Fibroblast of peridontal ligament (primary cell): ENCODE data around the gene TXNDC17.
"Not testable (repeated sequence)": the region's sequence is repeated elsewhere in the genome, so short reads cannot be mapped to it uniquely, and the experiment has no call there.

Experiments
- DNase-seq: peaks from one replicate; pipeline ENCODE4 v3.0.0-alpha.2; 2010; ENCODE audit errors: extremely low read depth

The TXNDC17 gene

DNA sequence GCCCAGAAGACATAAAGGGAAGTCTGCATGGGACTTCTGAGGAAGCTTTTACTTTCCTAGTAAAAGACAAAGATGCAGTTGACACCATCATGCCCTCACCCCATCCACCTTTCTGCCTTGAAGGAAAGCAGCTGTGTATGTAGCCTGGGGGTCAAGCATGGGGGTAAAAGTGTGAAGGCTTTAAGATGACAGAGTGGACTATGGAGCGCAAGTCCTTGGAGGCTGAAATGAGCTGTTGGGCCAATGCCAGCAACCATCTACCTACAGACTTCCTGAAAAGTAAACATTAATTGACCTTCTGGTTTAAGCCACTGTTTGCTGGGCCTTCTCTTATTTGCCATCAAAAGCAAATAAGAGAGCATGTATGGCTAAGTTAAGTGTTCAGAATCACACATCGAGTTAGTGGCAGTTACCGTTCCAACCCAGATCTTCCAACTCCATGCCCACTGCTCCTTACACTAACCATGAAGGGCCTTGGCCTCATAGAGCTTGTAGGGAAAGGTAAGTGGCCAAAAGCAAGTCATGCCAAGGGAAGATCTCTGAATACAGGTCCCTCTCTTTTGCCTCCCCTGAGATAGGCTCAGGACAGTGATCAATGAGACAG, 42.3 kb downstream of the TXNDC17 start:
- DNase-seq = no peak

DNA sequence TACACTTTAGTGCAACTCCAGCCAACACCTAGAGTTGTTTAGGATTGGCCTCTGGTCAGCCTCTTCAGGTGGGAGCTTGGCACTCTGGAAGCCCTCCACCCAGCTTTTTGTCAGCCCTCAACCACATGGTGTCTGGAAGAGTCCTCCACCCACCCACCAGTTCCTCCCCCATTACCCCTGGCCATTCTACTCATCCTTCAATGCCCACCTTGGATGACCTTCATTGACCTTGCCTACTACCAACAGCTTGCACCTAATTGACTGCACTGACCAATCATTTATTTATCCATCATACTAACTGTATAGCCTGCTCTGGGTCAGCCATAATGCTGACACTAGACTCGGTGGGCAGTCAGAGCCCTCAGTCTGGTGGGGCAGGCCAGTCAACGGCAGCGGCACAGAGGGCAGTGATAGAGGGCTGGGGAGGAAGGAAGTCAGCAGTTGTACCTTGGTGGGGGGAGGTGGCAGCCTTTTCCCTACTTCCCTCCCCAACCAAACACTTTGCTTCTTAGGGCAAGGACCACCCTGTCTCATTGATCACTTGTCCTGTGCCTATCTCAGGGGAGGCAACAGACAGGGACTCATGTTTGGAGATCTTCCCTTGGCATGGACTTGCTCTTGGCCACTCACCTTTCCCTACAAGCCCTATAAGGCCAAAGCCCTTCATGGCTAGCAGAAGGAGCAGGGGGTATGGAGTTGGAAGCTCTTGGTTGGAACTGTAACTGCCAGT, 43.0 kb downstream of the TXNDC17 start:
- DNase-seq = no peak

DNA sequence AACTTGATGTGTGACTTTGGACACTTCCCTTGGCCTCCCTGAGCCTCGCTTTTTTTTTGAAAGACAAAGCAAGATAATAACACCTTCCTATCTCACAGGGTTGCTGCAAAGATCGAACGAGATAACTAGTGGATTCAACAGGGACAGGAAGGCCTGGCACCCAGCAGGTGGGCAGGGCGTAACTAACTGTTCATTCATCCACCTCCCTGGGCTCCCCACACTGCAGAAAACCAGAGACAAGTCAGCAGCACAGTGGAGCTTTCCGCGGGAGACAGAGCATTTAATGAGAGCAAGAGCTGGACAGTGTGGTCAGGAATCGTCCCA, 43.6 kb downstream of the TXNDC17 start:
- DNase-seq = no peak

DNA sequence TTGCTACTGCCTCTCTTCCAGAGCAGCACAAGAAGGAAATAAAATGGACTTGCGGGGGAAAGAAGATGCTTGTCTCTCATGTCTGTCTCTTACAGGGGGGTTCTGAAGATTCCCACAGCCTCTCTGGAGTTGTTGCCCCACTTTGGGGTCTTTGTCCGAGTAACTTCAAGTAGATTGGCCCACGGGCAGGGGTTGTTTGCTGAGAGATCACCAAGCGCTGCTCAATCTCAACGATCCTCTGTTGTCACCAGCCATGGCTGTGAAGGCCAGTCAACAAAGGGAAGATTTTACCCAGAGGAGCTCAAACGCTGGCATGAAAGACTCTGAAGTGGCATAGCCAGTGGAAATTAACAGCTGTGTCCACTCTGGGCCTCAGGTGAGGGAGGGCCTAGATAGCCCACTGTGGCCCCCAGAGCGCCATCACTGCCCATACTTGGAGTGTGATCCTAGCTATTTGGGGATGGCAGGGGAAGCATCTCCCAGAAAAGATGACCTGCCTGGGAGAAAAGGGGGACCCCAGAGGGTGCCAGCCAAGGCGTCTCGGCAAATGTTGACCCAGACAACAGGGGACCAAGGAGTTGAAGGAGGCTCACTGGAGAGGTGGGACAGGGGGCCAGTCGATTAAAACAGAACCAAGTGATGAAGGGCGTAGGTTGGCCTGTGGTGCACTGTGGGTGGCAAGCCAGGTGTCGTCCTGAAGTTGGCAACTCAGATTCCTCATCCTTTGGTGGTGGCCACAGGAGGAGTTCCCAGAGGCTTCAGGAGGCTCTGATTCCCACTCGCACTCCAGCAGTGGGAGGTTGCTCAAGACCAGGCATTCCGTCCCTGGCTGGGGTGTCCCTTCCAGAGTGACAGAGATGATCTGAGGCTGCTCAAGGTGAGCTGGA, 44.3 kb downstream of the TXNDC17 start:
- DNase-seq = no peak

DNA sequence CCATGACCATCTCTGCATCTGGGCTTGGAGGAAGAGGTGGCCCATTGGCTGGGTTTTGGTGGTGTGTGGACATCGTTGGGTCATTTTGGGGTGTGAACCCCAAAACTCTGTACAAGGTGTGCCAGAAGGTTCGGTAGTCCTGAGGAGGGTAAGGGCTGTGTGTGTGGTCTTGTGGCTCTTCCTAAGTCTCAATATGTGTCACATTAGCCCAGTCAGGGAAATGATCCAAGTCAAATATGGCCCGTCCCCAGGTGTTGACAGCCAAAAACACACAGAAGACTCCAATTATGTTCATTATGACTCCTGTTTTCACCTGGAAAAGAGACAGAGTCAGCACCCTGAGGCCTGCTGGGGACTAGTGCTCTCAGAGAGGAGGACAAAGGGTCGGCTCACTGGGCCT, 45.2 kb downstream of the TXNDC17 start:
- no peak for DNase-seq

DNA sequence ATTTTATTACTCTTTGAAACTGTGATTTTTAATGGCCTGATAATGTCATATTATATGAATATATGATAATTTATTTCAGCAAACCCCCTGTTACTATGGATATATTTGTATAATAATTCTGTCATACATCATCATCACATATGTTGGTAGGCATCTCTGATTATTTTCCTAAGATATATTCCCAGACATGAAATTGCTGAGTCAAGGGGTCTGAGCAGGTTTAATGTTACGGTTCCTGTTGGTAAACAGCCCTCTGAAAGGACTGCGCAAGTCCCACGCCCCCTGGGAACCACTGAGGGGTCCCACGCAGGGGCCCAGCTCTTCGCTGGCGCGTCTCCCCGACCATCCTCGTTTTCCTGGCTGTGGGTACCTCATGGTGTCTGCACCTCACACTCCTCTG, 48.1 kb downstream of the TXNDC17 start:
- DNase-seq = no peak

DNA sequence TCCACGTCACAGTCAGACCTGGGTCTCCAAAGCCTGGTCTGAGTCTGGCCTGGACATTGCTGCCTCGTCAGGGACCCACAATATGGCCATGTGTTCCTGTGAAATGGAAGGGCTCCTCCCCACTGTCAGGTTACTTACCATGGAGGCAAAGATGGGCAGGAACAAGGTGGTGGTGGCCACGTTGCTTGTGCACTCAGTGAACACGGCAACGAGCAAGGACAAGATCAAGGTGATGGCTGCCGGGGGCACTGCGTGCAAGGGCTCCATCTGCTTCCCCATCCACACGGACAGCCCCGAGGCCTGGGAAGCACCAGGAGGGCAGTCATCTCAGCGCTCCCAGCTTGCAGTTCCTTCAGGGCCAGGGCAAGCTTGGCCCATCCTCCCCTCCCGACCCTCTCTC, 49.8 kb downstream of the TXNDC17 start:
- DNase-seq = no peak

DNA sequence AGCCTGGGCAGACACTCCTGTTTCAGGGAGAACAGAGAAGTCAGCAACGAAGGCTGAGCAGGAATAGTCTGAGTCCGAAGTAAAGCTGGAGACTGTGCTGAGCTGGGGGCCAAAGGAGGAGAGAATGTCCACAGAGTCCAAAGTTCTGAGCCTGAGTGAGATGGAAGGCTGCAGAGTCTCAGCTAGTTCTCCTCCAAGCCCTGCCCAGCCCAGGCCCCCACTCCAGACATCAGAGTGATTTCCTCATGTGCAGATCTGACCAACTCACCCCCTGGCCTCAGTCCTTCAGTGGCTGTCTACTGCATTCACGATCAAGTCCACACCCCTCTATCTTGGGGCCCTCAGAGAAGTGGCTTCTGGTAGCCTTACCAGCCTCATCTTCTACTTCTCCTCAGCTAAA, 50.7 kb downstream of the TXNDC17 start:
- DNase-seq = no peak

DNA sequence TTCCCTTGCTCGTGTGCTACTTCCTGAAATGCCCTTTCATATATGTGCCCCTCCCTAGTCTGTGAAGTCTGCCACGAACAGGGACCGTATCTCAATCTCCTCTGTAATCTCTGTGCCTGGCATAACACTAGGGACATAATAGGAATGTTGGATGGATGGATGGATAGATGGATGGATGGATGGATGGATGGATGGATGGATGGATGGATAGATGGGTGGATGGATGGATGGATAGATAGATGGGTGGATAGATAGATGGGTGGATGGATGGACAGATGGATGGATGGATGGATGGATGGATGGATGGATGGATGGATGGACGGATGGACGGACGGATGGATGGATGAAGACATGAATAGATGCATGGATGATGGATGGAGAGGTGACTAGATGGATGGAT, 51.1 kb downstream of the TXNDC17 start:
- DNase-seq = not testable (repeated sequence)
